ENCODE data around the gene SLC25A25. TPM values are rescaled to one million over a fixed set of nuclear protein-coding genes. Genes with fewer than 3 reads are reported as not detected.

The SLC25A25 gene
- total and polyA plus RNA-seq, 2 donors (not counting 3 experiments of a cell fraction or from before 2014, with no cell fraction given): 18.1 to 20.2 TPM

DNA sequence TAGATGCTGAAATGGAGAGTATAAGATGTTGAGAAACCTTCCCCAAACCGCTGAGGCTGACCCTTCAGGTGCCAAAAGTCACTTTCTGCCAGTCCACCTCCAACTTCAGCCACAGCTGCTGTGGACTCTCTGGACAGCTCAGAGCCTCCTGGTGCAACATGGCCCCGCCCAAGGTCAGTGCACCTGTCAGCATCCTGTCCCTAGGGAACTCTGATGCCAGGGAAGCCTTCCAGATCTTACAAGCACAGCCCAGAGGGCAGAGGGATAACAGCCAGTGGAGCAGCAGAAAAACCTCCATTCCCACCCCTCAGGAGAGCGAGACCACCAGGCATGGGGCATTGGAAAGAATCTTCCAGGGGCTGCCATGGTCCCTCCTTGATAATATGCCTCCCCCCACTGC, 70.0 kb downstream of the SLC25A25 start:
- H3K4me1 ChIP-seq (ENCODE audit: control insufficient read depth, extremely low read depth, insufficient read depth, low read length): no peaks in the 10 kb centered on the region
- no TSS peak for BruUV-seq (replicated peaks)
- H3K9me1 ChIP-seq (replicated peaks; ENCODE audit: control insufficient read depth, extremely low read depth, insufficient read depth, low read length): no peaks in the 10 kb centered on the region
- dilution Hi-C loops (cut with MboI; ENCODE audit: extremely low pct_ligation_motif_present, low sequenced_read_pairs): no loop called here
- no peak overlapping the region for H3K9ac ChIP-seq (replicated peaks; ENCODE audit: extremely low read depth, insufficient read depth, low read length)
- H3K27ac ChIP-seq (ENCODE audit: insufficient read depth, low read depth, low read length): no peak overlapping the region
- no peaks in the 10 kb centered on the region for H3K79me2 ChIP-seq (ENCODE audit: control insufficient read depth, insufficient read depth, low read length)
- TF ChIP-seq, protein P1, sequence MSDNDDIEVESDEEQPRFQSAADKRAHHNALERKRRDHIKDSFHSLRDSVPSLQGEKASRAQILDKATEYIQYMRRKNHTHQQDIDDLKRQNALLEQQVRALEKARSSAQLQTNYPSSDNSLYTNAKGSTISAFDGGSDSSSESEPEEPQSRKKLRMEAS (IDR thresholded peaks at IDR 0.05; ENCODE audit: insufficient read depth, insufficient read length): no peak
- TF ChIP-seq EZH2 (IDR thresholded peaks at IDR 0.05; ENCODE audit: borderline replicate concordance, low read depth, low read length, severe bottlenecking) (no peak), JUN (IDR thresholded peaks at IDR 0.05; ENCODE audit: borderline replicate concordance, insufficient read depth, insufficient read length, low read depth) (no peak), FOS (IDR thresholded peaks at IDR 0.05; ENCODE audit: borderline replicate concordance, insufficient read depth, low read length) (no peak), MYC (IDR thresholded peaks at IDR 0.05; ENCODE audit: low read depth, low read length) (no peak), POLR2A (IDR thresholded peaks at IDR 0.05; ENCODE audit: low read depth, low read length) (no peak)
- TF ChIP-seq, protein P2, sequence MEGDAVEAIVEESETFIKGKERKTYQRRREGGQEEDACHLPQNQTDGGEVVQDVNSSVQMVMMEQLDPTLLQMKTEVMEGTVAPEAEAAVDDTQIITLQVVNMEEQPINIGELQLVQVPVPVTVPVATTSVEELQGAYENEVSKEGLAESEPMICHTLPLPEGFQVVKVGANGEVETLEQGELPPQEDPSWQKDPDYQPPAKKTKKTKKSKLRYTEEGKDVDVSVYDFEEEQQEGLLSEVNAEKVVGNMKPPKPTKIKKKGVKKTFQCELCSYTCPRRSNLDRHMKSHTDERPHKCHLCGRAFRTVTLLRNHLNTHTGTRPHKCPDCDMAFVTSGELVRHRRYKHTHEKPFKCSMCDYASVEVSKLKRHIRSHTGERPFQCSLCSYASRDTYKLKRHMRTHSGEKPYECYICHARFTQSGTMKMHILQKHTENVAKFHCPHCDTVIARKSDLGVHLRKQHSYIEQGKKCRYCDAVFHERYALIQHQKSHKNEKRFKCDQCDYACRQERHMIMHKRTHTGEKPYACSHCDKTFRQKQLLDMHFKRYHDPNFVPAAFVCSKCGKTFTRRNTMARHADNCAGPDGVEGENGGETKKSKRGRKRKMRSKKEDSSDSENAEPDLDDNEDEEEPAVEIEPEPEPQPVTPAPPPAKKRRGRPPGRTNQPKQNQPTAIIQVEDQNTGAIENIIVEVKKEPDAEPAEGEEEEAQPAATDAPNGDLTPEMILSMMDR (IDR thresholded peaks at IDR 0.05; ENCODE audit: extremely low read depth in 1 of 2, insufficient read depth in 1 of 2, low read depth in 1 of 2, low read length in 2 of 2): no peak
- no peaks in the 10 kb centered on the region for H4K20me1 ChIP-seq (replicated peaks; ENCODE audit: control insufficient read depth, extremely low read depth, insufficient read depth, low read length)
- no peaks in the 10 kb centered on the region for H3K36me3 ChIP-seq (ENCODE audit: control insufficient read depth in 2 of 2, extremely low read depth in 1 of 2, insufficient read depth in 2 of 2, low read length in 2 of 2)
- H3K4me2 ChIP-seq (ENCODE audit: insufficient read depth, low read length): no peak overlapping the region
- DNase-seq (ENCODE audit: low read depth, low spot score): no peak
- H3K4me3 ChIP-seq (replicated peaks in 1 of 3; ENCODE audit: insufficient read depth in 1 of 3, low read depth in 1 of 3, low read length in 3 of 3): no peak overlapping the region
- no peaks in the 10 kb centered on the region for H3K9me3 ChIP-seq (replicated peaks; ENCODE audit: control insufficient read depth, insufficient read depth, low read length)
- peaks cover 9 to 12% of the 10 kb centered on the region in 2 experiments for H3K27me3 ChIP-seq (ENCODE audit: control insufficient read depth in 2 of 2, insufficient read depth in 2 of 2, low read length in 2 of 2)
- CTCF ChIA-PET: interaction anchor here (0.9 kb wide), 1 partner anchor 13 kb away, joined by 3 read pairs; no protein-coding TSS in a partner anchor
- POLR2A ChIA-PET: no interaction called here
- intact Hi-C loops (cut with micrococcal nuclease): no loop called here
- H2AFZ ChIP-seq (ENCODE audit: low read depth, low read length): no peak overlapping the region
- no peak for FAIRE-seq

Measured in endothelial cell of umbilical vein (primary cell).